ENCODE results near the gene ATP11C. TPM values are rescaled to one million over a fixed set of nuclear protein-coding genes. Genes with fewer than 3 reads are reported as not detected.

ATP11C gene
- total and polyA plus RNA-seq, 2 experiments from 2014 or later = 44.0 to 90.7 TPM

GRCh38 chrX:139967750-139968149 is 34.9 kb upstream of the ATP11C start (continued):
- TF ChIP-seq ZNF462 (CRISPR knock-in tag; IDR thresholded peaks at IDR 0.05) (no peak), NANOG (IDR thresholded peaks at IDR 0.05; ENCODE audit: borderline replicate concordance) (no peak), EZH2 (IDR thresholded peaks at IDR 0.05; ENCODE audit: low read depth, unreplicated experiment) (no peak), STAT1 (IDR thresholded peaks at IDR 0.05; ENCODE audit: unreplicated experiment) (no peak), REST (IDR thresholded peaks at IDR 0.05; ENCODE audit: unreplicated experiment) (no peak), EZH2phosphoT487 (IDR thresholded peaks at IDR 0.05; ENCODE audit: unreplicated experiment) (no peak)

- TF ChIP-seq CTCF (conservative IDR thresholded peaks at IDR 0.05; ENCODE audit: low read depth in 2 of 2) (peak; percentile 51 to 58), ETS1 (IDR thresholded peaks at IDR 0.05) (no peak)
- Histone ChIP-seq H2AFZ (no peak overlapping the region), H3K4me2 (no peak overlapping the region), H3K27me3 (ENCODE audit: insufficient read depth) (no peaks in the 10 kb centered on the region), H3K79me2 (replicated peaks; ENCODE audit: insufficient read depth) (no peaks in the 10 kb centered on the region), H3K4me1 (ENCODE audit: insufficient read depth) (0 out of 2 replicates have a peak, but pooled peaks cover 3% of the 10 kb centered on the region), H3K9me2 (ENCODE audit: insufficient read depth) (no peaks in the 10 kb centered on the region), H3K27ac (ENCODE audit: low read depth) (no peak overlapping the region), H4K20me1 (replicated peaks; ENCODE audit: insufficient read depth) (no peaks in the 10 kb centered on the region), H3K4me3 (no peak overlapping the region), H3K36me3 (ENCODE audit: insufficient read depth) (no peaks in the 10 kb centered on the region), H3F3A (replicated peaks; ENCODE audit: low read depth) (no peaks in the 10 kb centered on the region)
- Mint-ChIP-seq H3K27ac (no peak overlapping the region), H3K9me3 (no peaks in the 10 kb centered on the region), H3K4me1 (peaks cover 6% of the 10 kb centered on the region; the same call in 2 of the 3 replicates), H3K4me3 (no peak overlapping the region), H3K36me3 (ENCODE audit: low read depth) (no peaks in the 10 kb centered on the region), H3K27me3 (ENCODE audit: insufficient read depth, low read depth, poor library complexity) (no peaks in the 10 kb centered on the region)
- ATAC-seq (no peak; the same call in 2 of the 3 replicates), DNase-seq (ENCODE audit: low spot score) (peak; percentile 46)
Observed at GRCh38 chrX:139967300-139967699, 34.4 kb upstream of the ATP11C start.

Data from GM23338 (cell line).